A549 (cell line): ENCODE measurements around the gene POLR3B. TPM values are rescaled to one million over a fixed set of nuclear protein-coding genes. Genes with fewer than 3 reads are reported as not detected.
A peak's percentile ranks its signal among the peaks of the same experiment; 100 is the strongest.

Experiments
- ATAC-seq, 2 experiments: fragments of 200-7000 bp in 1 of 2; fragments of >200 bp in 1 of 2; cut with Nextera tagmentation in 1 of 2; cut with Tn5 transposase in 1 of 2; 3 replicates each; pipeline versions ENCODE4 v1.8.0 to v1.9.1; 2018 to 2020; ENCODE audit warnings: mild to moderate bottlenecking in 1 of 2, moderate library complexity in 1 of 2
- CTCF ChIA-PET: fragments of 300-600 bp; sonication (Branson Sonifier 250); formaldehyde crosslinking; extraction: SDS; loops from one replicate; lab custom pipeline; 2021; ENCODE audit warnings: antibody characterized with exemption, inconsistent platforms; lab: Yijun Ruan, JAX
- POLR2A ChIA-PET: fragments of 350-600 bp; formaldehyde crosslinking; extraction: SDS; loops from one replicate; lab custom pipeline; 2021; ENCODE audit warnings: antibody characterized with exemption, inconsistent platforms; lab: Yijun Ruan, JAX
- DNase-seq, 2 experiments: peaks; one replicate each; pipeline versions ENCODE4 v3.0.0 to v3.0.0-alpha.2; 2011 to 2016; ENCODE audit warnings: low read depth in 1 of 2, low spot score in 1 of 2
- FAIRE-seq: peaks from 2 replicates; lab custom pipeline; 2011; peaks lifted over from hg19 to GRCh38; lab: Jason Lieb, UNC
- H3K27ac ChIP-seq, 2 experiments: fragments of >200 bp; sonication (Bioruptor Twin); formaldehyde crosslinking; 3 replicates each; pipeline ENCODE4 v1.5.1; 2016 to 2017
- H3K4me1 ChIP-seq: fragments of >200 bp; sonication (Bioruptor Twin); formaldehyde crosslinking; 3 replicates; pipeline ENCODE4 v1.6.1; 2016
- H3K4me2 ChIP-seq: fragments of >200 bp; sonication (Bioruptor Twin); formaldehyde crosslinking; 3 replicates; pipeline ENCODE4 v1.6.1; 2016
- H3K4me3 ChIP-seq: fragments of >200 bp; sonication (Bioruptor Twin); formaldehyde crosslinking; 3 replicates; pipeline ENCODE4 v1.5.1; 2016
- H3K9me3 ChIP-seq: fragments of >200 bp; sonication (Bioruptor Twin); formaldehyde crosslinking; 3 replicates; pipeline ENCODE4 v1.6.1; 2016
- CEBPB ChIP-seq, 2 experiments: fragments of >200 bp in 1 of 2; sonication (Bioruptor Twin) in 1 of 2; formaldehyde crosslinking in 1 of 2; IDR thresholded peaks; 2 replicates each; pipeline ENCODE4 v1.6.1; 2012 to 2016
- EHF ChIP-seq: fragments of 250-450 bp; sonication (Bioruptor Pico); IDR thresholded peaks from 2 replicates; pipeline ENCODE4 v1.5.0; 2020; ENCODE audit warnings: mild to moderate bottlenecking
- FOSB ChIP-seq: fragments of 250-450 bp; sonication (Bioruptor Pico); IDR thresholded peaks from 2 replicates; pipeline ENCODE4 v1.5.0; 2020; ENCODE audit warnings: mild to moderate bottlenecking, moderate library complexity
- FOXS1 ChIP-seq: fragments of 250-450 bp; sonication (Bioruptor Pico); IDR thresholded peaks from 2 replicates; pipeline ENCODE4 v1.5.0; 2020; ENCODE audit warnings: mild to moderate bottlenecking, moderate library complexity
- GATA3 ChIP-seq: IDR thresholded peaks from 2 replicates; pipeline ENCODE4 v1.6.1; 2012; ENCODE audit warnings: borderline replicate concordance
- HEYL ChIP-seq: fragments of 250-450 bp; sonication (Bioruptor Pico); IDR thresholded peaks from 2 replicates; pipeline ENCODE4 v1.8.0; 2021; ENCODE audit warnings: mild to moderate bottlenecking, moderate library complexity
- HOXA7 ChIP-seq: fragments of 250-450 bp; sonication (Bioruptor Pico); IDR thresholded peaks from 2 replicates; pipeline ENCODE4 v1.5.0; 2020; ENCODE audit warnings: mild to moderate bottlenecking, moderate library complexity
- JUNB ChIP-seq: fragments of >200 bp; sonication (Bioruptor Twin); formaldehyde crosslinking; IDR thresholded peaks from 2 replicates; pipeline ENCODE4 v1.6.1; 2016
- KDM5A ChIP-seq: fragments of 200-600 bp; sonication (generic); IDR thresholded peaks from 2 replicates; pipeline ENCODE4 v1.6.1; 2016; ENCODE audit warnings: antibody characterized with exemption, mild to moderate bottlenecking
- MAFK ChIP-seq: fragments of 450-650 bp; IDR thresholded peaks from 2 replicates; pipeline ENCODE4 v1.6.1; 2014; ENCODE audit not compliant: partially characterized antibody
- MAZ ChIP-seq: fragments of 150-350 bp; IDR thresholded peaks from 2 replicates; pipeline ENCODE4 v1.6.1; 2014; ENCODE audit warnings: antibody characterized with exemption, low read depth, low read length, borderline replicate concordance
- MYC ChIP-seq: IDR thresholded peaks from 2 replicates; pipeline ENCODE4 v1.6.1; 2012; ENCODE audit warnings: mild to moderate bottlenecking, inconsistent platforms, low read length, improper control_type of control experiment, borderline replicate concordance
- NR3C1 ChIP-seq: fragments of >200 bp; sonication (Bioruptor Twin); formaldehyde crosslinking; IDR thresholded peaks from 3 replicates; pipeline ENCODE4 v1.6.1; 2017
- PHF8 ChIP-seq: fragments of 200-600 bp; sonication (generic); IDR thresholded peaks from 2 replicates; pipeline ENCODE4 v1.6.1; 2016; ENCODE audit warnings: low read depth, mild to moderate bottlenecking, antibody characterized with exemption, moderate library complexity, borderline replicate concordance
- POLR2A ChIP-seq: IDR thresholded peaks from 2 replicates; pipeline ENCODE4 v1.6.1; 2012; ENCODE audit warnings: mild to moderate bottlenecking, low read length
- RAD21 ChIP-seq, 2 experiments: fragments of >200 bp in 1 of 2; sonication (Bioruptor Twin) in 1 of 2; formaldehyde crosslinking in 1 of 2; IDR thresholded peaks in 1 of 2; conservative IDR thresholded peaks in 1 of 2; 2 replicates in 1 of 2; 3 replicates in 1 of 2; pipeline ENCODE4 v1.6.1; 2012 to 2018; ENCODE audit warnings: inconsistent platforms in 1 of 2
- RFX5 ChIP-seq: fragments of 450-650 bp; IDR thresholded peaks from 2 replicates; pipeline ENCODE4 v1.7.1; 2014; ENCODE audit warnings: antibody characterized with exemption, mild to moderate bottlenecking, moderate library complexity
- SMC3 ChIP-seq: fragments of >200 bp; sonication (Bioruptor Twin); formaldehyde crosslinking; IDR thresholded peaks from 3 replicates; pipeline ENCODE4 v1.6.1; 2018; ENCODE audit warnings: inconsistent platforms
- TP53 ChIP-seq: fragments of 250-450 bp; sonication (Bioruptor Pico); IDR thresholded peaks from 2 replicates; pipeline ENCODE4 v1.5.0; 2021; ENCODE audit warnings: mild to moderate bottlenecking, moderate library complexity
- WGBS: methylation state at CpG from one replicate; pipeline ENCODE4 v1.1.6; 2017; ENCODE audit errors: missing lambda C conversion rate; 5-methylcytosine and 5-hydroxymethylcytosine counted together
- polyA minus RNA-seq: library from RNA; depleted of rRNA, polyadenylated mRNA; stranded (reverse); fragments of >200 nt; gene quantifications from 2 replicates; pipeline ENCODE4 v1.2.3, GENCODE V29; 2011; rRNA and poly(A)+ RNA removed
- polyA plus RNA-seq, 4 experiments: library from polyadenylated mRNA; depleted of rRNA in 3 of 4; stranded (reverse); fragments of >200 nt; fragmentation: RNase III in 1 of 4; extraction: RNeasy Plus Mini Kit Qiagen cat#74134 plus additional on column Dnase treatment in 1 of 4; gene quantifications; 2 replicates in 3 of 4; 3 replicates in 1 of 4; pipeline ENCODE4 v1.2.3, GENCODE V29; 2011 to 2017
- TF ChIP-seq, protein P1 (sequence below): IDR thresholded peaks from 2 replicates; pipeline ENCODE4 v1.6.1; 2012
- TF ChIP-seq, protein P2 (sequence below): fragments of 200-600 bp; sonication (generic); IDR thresholded peaks from 2 replicates; pipeline ENCODE4 v1.6.1; 2016; ENCODE audit warnings: antibody characterized with exemption, mild to moderate bottlenecking, moderate library complexity
- TF ChIP-seq, protein P3 (sequence below): fragments of >200 bp; sonication (Bioruptor Twin); formaldehyde crosslinking; IDR thresholded peaks from 3 replicates; pipeline ENCODE4 v1.6.1; 2016
- TF ChIP-seq, protein P4 (sequence below): fragments of 250-450 bp; sonication (Bioruptor Pico); IDR thresholded peaks from 2 replicates; pipeline ENCODE4 v1.5.0; 2020; ENCODE audit warnings: low read depth, mild to moderate bottlenecking, moderate library complexity
- TF ChIP-seq, protein P5 (sequence below): fragments of 150-350 bp; IDR thresholded peaks from 2 replicates; pipeline ENCODE4 v1.6.1; 2014; ENCODE audit warnings: low read depth, mild to moderate bottlenecking, low read length
- TF ChIP-seq, protein P6 (sequence below): fragments of >200 bp; sonication (Bioruptor Twin); formaldehyde crosslinking; IDR thresholded peaks from 3 replicates; pipeline ENCODE4 v1.5.1; 2016
- TF ChIP-seq, protein P7 (sequence below): fragments of 250-450 bp; sonication (Bioruptor Pico); IDR thresholded peaks from 2 replicates; pipeline ENCODE4 v1.5.0; 2021; ENCODE audit warnings: mild to moderate bottlenecking, moderate library complexity, borderline replicate concordance

POLR3B gene
- polyA plus RNA-seq (2011; rRNA removed) = 9.5 and 10.7 TPM in 2 replicates
- 2.9 and 3.1 TPM in 2 replicates for polyA plus RNA-seq (2012; cell fraction: cytosol; rRNA removed)
- 3.1 and 4.0 TPM in 2 replicates for polyA plus RNA-seq (2012; cell fraction: nucleus; rRNA removed)
- 5.4 to 6.1 TPM (median 5.7 TPM) in 3 replicates for polyA plus RNA-seq (2017; fragmentation: RNase III; extraction: RNeasy Plus Mini Kit Qiagen cat#74134 plus additional on column Dnase treatment)
- polyA minus RNA-seq = 12.3 and 12.5 TPM in 2 replicates

DNA sequence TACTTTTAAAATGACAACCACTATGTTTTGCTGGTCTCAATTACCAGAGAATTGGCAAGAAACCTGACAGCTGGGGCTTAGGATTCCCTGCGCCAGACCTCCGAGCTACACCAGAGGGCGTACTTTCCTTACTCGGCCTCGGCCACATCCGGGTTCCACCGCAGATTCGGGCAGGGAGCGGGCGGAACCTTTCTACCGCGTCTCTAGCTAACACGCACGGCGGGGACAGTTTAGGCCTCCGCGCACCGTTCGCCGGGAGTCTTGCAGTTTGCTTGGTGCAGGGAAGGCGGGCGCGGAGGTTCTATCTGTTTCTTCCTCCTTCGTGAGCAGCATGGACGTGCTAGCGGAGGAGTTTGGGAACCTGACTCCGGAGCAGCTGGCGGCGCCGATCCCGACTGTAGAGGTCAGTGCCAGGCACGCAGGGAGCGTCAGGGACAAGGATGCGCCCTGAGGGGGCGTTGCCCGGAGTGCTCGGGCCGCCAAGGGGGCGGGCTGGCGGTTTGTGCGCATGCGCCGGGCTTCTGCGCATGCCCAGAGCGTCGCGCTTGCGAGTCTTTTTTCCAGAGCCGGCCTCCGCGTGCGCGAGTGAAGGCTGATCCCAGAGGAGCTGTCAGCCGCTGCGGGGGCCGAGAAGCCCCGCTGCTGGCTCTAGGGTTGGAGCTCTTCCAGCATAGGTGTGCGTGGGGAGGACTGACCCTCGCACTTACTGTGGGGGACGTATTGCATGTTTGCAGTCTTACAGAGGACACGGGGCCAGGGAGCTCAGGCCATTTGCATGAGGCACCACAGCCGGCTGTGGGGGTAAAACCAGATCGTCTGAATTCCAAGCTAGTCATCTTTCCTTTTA, at the start of gene POLR3B:
POLR3B (plus strand) TSS at position 200 of the 847 bp plus-strand sequence; CDS start at position 332, 132 bp downstream.
- WGBS = 4% methylated on average over 37 of the region's 63 CpGs
- peak within 1 kb of the TSS; percentile 91 for H3K4me2 ChIP-seq
- H3K4me3 ChIP-seq = peak within 1 kb of the TSS; percentile 66
- CTCF ChIA-PET = interaction anchor here (0.6 to 7.5 kb wide), 50 partner anchors 10 to 830 kb away, joined by 3 to 49 read pairs (median 4); partner anchors contain the start of gene TCP11L2
- peaks cover 15% of the 10 kb centered on the region; the same call in 2 of the 3 replicates for H3K4me1 ChIP-seq
- POLR2A ChIA-PET = interaction anchor here (0.5 to 2.5 kb wide), 23 partner anchors 8 to 937 kb away, joined by 3 to 15 read pairs (median 3); partner anchors contain the start of genes CKAP4, NUAK1 and TMEM263
- ATAC-seq (peak; percentile 95), DNase-seq (peak; percentile 92 to 98), FAIRE-seq (no peak)
- H3K9me3 ChIP-seq = no peaks in the 10 kb centered on the region
- H3K27ac ChIP-seq = peak within 1 kb of the TSS; percentile 90 to 92
- TF ChIP-seq HOXA7 (CRISPR knock-in tag) = no peak
- TF ChIP-seq, protein P1, sequence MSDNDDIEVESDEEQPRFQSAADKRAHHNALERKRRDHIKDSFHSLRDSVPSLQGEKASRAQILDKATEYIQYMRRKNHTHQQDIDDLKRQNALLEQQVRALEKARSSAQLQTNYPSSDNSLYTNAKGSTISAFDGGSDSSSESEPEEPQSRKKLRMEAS = peak; percentile 95
- 0 out of 2 replicates have a peak, but pooled peaks have one; percentile 36 for TF ChIP-seq MAZ
- no peak for TF ChIP-seq JUNB
- TF ChIP-seq, protein P2, sequence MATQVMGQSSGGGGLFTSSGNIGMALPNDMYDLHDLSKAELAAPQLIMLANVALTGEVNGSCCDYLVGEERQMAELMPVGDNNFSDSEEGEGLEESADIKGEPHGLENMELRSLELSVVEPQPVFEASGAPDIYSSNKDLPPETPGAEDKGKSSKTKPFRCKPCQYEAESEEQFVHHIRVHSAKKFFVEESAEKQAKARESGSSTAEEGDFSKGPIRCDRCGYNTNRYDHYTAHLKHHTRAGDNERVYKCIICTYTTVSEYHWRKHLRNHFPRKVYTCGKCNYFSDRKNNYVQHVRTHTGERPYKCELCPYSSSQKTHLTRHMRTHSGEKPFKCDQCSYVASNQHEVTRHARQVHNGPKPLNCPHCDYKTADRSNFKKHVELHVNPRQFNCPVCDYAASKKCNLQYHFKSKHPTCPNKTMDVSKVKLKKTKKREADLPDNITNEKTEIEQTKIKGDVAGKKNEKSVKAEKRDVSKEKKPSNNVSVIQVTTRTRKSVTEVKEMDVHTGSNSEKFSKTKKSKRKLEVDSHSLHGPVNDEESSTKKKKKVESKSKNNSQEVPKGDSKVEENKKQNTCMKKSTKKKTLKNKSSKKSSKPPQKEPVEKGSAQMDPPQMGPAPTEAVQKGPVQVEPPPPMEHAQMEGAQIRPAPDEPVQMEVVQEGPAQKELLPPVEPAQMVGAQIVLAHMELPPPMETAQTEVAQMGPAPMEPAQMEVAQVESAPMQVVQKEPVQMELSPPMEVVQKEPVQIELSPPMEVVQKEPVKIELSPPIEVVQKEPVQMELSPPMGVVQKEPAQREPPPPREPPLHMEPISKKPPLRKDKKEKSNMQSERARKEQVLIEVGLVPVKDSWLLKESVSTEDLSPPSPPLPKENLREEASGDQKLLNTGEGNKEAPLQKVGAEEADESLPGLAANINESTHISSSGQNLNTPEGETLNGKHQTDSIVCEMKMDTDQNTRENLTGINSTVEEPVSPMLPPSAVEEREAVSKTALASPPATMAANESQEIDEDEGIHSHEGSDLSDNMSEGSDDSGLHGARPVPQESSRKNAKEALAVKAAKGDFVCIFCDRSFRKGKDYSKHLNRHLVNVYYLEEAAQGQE = no peak; the same call in 1 of the 2 replicates
- no peak for TF ChIP-seq MAFK
- TF ChIP-seq FOXS1 (CRISPR knock-in tag) = 0 out of 2 replicates have a peak, but pooled peaks have one; percentile 37
- 0 out of 4 replicates have a peak, but pooled peaks of 1 of the 2 experiments have one; percentile 10 for TF ChIP-seq CEBPB (IDR thresholded peaks at IDR 0.05)
- TF ChIP-seq PHF8 = peak; percentile 68; the same call in 1 of the 2 replicates
- no peak for TF ChIP-seq NR3C1
- 0 out of 2 replicates have a peak, but pooled peaks have one; percentile 49 for TF ChIP-seq TP53 (CRISPR knock-in tag)
- TF ChIP-seq, protein P3, sequence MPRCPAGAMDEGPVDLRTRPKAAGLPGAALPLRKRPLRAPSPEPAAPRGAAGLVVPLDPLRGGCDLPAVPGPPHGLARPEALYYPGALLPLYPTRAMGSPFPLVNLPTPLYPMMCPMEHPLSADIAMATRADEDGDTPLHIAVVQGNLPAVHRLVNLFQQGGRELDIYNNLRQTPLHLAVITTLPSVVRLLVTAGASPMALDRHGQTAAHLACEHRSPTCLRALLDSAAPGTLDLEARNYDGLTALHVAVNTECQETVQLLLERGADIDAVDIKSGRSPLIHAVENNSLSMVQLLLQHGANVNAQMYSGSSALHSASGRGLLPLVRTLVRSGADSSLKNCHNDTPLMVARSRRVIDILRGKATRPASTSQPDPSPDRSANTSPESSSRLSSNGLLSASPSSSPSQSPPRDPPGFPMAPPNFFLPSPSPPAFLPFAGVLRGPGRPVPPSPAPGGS = peak; percentile 89; the same call in 2 of the 3 replicates
- no peak for TF ChIP-seq HEYL (CRISPR knock-in tag)
- peak; percentile 41; the same call in 1 of the 2 replicates for TF ChIP-seq RFX5
- TF ChIP-seq MYC = peak; percentile 79
- TF ChIP-seq POLR2A = peak; percentile 92
- TF ChIP-seq SMC3 = peak; percentile 91
- peak; percentile 77 to 79 for TF ChIP-seq RAD21 (conservative IDR thresholded peaks at IDR 0.05 in 1 of 2, IDR thresholded peaks at IDR 0.05 in 1 of 2)
- TF ChIP-seq FOSB = no peak
- TF ChIP-seq, protein P4, sequence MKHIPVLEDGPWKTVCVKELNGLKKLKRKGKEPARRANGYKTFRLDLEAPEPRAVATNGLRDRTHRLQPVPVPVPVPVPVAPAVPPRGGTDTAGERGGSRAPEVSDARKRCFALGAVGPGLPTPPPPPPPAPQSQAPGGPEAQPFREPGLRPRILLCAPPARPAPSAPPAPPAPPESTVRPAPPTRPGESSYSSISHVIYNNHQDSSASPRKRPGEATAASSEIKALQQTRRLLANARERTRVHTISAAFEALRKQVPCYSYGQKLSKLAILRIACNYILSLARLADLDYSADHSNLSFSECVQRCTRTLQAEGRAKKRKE (CRISPR knock-in tag) = peak; percentile 34; the same call in 1 of the 2 replicates
- TF ChIP-seq EHF = no peak
- TF ChIP-seq, protein P5, sequence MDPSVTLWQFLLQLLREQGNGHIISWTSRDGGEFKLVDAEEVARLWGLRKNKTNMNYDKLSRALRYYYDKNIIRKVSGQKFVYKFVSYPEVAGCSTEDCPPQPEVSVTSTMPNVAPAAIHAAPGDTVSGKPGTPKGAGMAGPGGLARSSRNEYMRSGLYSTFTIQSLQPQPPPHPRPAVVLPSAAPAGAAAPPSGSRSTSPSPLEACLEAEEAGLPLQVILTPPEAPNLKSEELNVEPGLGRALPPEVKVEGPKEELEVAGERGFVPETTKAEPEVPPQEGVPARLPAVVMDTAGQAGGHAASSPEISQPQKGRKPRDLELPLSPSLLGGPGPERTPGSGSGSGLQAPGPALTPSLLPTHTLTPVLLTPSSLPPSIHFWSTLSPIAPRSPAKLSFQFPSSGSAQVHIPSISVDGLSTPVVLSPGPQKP = no peak
- TF ChIP-seq, protein P6, sequence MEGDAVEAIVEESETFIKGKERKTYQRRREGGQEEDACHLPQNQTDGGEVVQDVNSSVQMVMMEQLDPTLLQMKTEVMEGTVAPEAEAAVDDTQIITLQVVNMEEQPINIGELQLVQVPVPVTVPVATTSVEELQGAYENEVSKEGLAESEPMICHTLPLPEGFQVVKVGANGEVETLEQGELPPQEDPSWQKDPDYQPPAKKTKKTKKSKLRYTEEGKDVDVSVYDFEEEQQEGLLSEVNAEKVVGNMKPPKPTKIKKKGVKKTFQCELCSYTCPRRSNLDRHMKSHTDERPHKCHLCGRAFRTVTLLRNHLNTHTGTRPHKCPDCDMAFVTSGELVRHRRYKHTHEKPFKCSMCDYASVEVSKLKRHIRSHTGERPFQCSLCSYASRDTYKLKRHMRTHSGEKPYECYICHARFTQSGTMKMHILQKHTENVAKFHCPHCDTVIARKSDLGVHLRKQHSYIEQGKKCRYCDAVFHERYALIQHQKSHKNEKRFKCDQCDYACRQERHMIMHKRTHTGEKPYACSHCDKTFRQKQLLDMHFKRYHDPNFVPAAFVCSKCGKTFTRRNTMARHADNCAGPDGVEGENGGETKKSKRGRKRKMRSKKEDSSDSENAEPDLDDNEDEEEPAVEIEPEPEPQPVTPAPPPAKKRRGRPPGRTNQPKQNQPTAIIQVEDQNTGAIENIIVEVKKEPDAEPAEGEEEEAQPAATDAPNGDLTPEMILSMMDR = peak; percentile 89
- TF ChIP-seq GATA3 = peak; percentile 59
- TF ChIP-seq KDM5A = peak; percentile 67; the same call in 1 of the 2 replicates
- TF ChIP-seq, protein P7, sequence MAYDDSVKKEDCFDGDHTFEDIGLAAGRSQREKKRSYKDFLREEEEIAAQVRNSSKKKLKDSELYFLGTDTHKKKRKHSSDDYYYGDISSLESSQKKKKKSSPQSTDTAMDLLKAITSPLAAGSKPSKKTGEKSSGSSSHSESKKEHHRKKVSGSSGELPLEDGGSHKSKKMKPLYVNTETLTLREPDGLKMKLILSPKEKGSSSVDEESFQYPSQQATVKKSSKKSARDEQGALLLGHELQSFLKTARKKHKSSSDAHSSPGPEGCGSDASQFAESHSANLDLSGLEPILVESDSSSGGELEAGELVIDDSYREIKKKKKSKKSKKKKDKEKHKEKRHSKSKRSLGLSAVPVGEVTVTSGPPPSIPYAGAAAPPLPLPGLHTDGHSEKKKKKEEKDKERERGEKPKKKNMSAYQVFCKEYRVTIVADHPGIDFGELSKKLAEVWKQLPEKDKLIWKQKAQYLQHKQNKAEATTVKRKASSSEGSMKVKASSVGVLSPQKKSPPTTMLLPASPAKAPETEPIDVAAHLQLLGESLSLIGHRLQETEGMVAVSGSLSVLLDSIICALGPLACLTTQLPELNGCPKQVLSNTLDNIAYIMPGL (CRISPR knock-in tag) = peak; percentile 74; the same call in 1 of the 2 replicates
